T1000 (cell line): ENCODE measurements around the gene IL17REL.

Source experiments
- DNase-seq: peaks from one replicate; lab custom pipeline; 2025; ENCODE audit warnings: mixed read lengths; lab: John Stamatoyannopoulos, UW

IL17REL gene

DNA sequence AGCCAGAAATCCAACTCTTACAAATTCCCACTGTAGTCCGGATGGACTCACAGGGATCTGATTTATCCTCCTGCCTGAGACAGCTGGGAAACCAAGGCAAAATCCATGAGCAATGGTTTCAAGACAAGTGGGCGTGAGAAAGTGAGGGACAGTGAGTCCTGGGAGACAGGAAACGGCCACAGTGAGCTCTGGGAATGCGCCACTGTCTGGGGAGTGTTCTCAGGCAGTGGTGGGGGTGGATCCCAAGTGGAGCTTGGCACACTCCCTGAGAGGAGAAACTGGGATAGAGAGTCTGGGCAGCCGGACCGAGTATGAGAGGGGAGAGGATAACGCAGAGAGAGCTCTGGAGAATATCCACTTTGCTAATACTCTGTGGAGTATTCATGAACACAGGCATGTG is 9.8 kb downstream of the IL17REL start:
- no peak for DNase-seq

- DNase-seq = no peak
Observed at GRCh38 chr22:50001388-50002231, 11.0 kb downstream of the IL17REL start.

GRCh38 chr22:50000587-50001387 is 11.8 kb downstream of the IL17REL start:
- no peak for DNase-seq

- no peak for DNase-seq
Observed at GRCh38 chr22:49999946-50000586, 12.5 kb downstream of the IL17REL start.

DNA sequence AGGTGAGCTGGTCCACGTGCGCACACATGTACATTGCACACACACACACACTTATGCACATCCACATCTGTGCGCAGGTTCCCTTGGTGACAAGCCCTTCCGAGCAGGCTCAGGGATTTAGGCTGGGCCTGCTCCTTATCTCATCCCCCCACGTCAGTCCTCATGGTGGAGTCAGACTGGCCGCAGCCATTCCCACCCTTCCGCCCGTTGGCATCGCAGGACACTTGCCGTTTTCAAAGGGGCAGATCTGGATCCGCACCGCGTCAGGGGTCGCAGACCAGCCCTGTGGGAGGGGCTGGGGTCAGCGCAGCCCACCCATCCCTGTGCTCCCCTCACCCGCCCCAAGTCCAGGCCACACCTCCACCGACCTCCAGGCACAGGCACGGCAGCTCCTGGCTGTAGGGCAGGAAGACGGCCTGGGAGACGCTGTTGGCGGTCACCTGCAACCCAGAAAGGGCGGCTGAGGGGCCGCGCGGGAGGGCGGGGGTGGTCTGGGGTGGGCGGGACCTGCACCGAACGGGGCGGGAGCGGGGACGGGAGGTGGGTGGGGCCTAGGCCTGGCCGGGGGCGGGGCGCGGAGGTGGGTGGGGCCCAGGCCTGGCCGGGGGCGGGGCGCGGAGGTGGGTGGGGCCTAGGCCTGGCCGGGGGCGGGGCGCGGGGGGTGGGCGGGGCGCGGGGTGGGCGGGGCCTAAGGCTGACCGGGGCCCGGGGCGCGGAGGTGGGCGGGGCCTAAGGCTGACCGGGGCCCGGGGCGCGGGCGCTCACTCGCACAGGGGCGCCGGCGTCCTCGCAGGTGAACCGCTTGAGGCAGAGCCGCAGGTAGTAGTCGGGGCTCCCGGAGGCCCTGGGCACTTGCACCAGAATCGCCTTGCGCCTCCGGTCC is 13.3 kb downstream of the IL17REL start:
- DNase-seq = no peak

- no peak for DNase-seq
Observed at GRCh38 chr22:49998718-49999062, 13.9 kb downstream of the IL17REL start.

DNA sequence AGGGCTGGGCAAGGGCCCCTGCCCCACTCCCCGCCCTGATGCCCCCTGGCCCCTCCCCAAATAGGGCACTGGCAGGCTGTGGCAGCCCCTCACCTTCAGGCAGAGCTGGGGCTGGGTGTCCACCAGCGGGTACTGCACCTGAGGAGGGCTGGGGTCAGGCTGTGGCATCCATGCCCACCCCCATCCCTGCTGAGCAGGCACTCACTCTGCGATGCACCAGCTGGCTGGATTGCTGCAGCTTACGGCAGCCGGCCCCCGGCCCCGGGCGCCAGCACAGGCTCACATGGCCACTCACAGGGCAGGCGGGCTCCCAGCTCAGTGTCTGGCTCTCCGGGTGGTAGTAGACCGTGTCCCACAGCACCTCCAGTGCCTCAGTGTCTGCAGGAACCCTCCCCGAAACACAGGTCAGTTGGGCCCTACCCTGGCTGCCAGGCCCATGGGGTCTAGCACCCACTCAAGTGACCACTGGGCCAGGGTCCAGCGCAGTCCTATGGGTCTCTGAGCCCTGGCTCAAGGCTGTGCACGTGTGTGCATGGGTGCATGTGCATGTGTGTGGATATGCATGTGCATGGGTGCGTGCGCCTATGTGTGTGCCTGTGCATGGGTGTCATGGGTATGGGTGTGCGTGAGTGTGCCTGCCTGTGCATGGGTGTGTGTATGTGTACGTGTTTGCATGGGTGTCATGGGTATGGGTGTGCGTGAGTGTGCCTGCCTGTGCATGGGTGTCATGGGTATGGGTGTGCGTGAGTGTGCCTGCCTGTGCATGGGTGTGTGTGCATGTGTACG is 14.4 kb downstream of the IL17REL start:
- DNase-seq = no peak

DNA sequence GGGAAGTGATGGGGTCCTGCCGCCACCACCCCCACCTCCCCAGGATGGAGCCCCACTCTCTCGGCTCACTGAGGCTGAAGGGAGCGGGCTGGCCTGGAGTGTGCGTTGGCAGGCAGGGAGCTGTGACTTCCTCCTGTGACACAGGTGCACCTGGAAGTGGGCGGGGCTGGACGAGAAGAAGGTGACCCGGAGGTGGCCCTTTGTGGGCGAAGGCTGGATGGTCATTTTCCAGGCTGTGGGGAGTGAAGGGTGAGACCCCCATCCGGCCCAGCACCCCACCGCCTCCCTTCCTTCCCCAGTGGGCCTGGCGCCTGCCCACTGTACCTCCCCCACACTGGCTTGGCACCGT is 15.3 kb downstream of the IL17REL start:
- DNase-seq = no peak

- DNase-seq = no peak
Observed at GRCh38 chr22:49996518-49997250, 15.9 kb downstream of the IL17REL start.

DNA sequence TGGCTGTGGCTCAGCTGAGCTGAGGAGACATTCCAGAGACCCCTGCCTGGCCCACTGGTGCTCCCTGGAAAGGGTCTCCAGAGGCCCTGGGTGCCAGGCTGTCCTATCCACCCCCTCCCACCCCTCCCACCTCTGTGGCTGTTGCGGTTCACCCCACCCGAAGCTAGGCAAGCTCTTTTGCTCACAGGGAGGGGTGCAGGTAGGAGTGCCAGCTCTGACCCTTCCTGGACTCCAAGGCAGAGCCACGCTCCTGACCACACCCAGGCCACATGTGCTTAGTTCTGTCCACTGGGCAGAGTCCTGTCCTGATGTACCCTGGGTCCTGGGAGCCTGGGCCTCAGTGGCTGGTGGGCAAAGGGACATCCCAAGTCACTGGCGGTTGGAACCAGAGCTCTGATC is 16.4 kb downstream of the IL17REL start:
- DNase-seq = no peak

DNA sequence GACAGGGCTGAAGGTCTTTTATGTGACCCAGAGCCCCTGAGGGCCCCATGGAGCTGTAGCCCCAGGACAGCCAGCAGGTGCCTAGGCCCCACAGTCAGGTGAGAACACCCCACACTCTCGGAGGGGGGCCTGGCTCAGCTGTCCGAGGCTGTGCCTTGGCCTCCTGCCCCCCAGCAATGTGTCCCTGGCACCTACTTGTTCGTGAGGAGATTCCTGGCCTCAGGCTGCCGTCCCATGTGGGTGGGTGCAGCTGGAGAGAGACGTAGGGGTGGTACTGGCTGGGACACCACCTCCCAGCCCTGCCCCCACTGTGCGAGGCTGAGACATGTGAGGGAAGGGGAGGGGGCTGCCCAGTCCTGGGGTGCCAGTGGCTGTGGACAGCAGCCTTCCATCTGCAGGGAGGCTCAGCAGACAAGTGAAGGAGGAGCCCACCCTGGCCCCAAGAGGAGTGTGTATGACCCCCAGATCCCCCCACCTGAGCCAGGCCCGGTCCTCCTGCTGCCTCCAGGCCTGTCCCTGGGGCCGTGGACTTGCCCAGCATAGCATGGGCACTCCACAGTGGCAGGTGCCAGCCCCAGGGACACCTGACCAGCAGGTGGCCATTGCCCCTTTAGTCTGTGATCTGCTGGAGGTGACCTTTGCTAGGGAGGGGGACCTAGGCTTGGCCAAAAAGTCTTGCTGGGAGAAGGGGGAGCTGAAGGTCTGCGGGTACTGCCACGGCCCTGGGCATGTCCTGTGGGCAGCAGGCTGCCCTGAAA is 17.0 kb downstream of the IL17REL start:
- DNase-seq = no peak

DNA sequence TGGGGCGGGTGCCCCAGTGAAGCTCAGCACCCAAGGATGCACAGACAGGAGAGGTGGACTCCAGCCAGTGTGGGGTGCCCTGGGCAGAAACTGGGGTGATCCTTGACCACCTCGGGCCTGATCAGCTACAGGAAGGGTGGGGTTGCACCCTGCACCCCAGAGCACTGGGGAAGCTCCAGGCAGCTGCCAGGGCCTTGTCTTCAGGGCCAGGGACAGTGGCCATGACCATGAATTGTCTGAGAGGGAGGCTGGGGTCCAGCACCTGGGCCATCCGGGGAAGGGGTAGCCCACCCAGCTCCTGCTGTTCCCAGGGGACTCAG is 17.6 kb downstream of the IL17REL start:
- no peak for DNase-seq

- no peak for DNase-seq
Observed at GRCh38 chr22:49994361-49995040, 18.1 kb downstream of the IL17REL start.

DNA sequence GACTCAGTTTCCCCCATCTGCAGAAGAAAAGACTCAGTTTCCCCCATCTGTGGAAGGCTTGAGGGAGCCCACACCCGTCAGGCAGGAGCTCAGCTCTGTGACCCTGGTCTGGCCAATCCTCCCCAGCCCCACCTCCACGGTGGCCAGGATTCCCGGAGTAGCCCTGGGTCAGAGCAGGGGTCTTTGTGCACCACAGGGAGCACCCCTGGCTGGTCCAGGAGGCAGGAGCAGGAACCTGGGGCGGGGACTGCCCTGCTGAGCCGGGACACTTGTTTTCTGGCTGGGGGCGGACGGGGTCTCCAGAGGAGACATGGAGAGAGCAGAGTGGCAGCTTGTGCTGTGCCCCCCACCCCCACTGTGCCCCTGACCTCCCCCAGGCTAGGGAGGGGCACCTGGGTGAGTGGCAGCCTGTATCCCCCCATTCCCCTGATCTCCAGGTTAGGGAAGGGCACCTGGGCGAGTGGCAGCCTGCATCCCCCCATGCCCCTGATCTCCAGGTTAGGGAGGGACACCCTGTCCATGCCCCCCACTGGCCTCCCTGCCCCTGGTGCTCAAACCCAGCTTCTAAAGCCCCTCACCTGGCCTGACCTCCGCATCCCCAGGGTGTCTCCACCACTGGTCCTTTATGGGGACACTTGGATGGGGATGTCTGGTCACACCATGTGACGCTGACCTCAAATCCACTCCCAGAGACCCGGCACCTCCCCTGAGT is 18.8 kb downstream of the IL17REL start:
- no peak for DNase-seq

GRCh38 chr22:49992921-49993648 is 19.5 kb downstream of the IL17REL start:
- DNase-seq = no peak

- DNase-seq = no peak
Observed at GRCh38 chr22:49991907-49992533, 20.5 kb downstream of the IL17REL start.

GRCh38 chr22:49991167-49991566 is 21.4 kb downstream of the IL17REL start:
- no peak for DNase-seq
